AG20443 (cell line): ENCODE data around the gene INSYN2B.
A peak's percentile ranks its signal among the peaks of the same experiment; 100 is the strongest.

Source experiments
- DNase-seq: peaks from one replicate; pipeline ENCODE4 v3.0.0; 2012; ENCODE audit warnings: low spot score, mixed read lengths

The INSYN2B gene

DNA sequence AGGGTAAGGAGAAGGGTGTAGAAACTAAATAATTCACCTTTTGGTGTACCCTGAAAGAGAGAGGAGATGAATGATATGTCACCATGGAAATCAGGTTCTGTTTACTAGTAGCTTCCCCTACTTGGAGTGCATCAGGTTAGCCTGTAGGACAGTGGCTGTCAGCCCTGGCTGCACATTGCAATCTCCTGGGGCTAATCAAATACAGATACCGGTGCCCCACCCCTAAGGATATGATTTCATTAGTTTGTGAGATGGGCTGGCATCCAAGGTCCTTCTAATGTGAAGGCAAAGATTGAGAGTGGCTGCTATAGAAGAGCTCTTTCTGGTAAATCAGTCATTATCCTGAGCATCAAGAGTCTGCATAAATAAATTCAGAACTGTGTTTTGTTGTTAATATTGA lies 47.2 kb downstream of the INSYN2B start:
- DNase-seq, result no peak

DNA sequence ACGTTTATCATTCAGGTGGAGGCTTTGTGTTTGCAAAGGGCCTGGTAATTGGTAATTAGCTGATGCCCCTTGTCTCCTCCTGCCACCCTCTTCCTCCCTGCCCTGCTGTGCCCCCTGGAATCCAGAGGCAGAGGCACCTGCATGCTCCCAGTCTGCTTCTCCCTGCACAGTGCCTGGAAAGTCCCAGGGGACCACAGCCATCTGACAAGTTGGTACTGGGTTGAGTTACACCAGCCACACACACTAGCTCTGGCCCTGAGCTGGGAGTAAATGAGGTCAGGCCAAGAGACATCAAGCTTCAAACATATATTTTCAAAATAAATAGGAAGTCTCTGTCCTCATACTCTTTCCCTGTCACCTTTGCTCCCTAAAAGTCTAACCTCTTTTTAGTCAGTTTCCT lies 56.3 kb downstream of the INSYN2B start:
- DNase-seq, result no peak

DNA sequence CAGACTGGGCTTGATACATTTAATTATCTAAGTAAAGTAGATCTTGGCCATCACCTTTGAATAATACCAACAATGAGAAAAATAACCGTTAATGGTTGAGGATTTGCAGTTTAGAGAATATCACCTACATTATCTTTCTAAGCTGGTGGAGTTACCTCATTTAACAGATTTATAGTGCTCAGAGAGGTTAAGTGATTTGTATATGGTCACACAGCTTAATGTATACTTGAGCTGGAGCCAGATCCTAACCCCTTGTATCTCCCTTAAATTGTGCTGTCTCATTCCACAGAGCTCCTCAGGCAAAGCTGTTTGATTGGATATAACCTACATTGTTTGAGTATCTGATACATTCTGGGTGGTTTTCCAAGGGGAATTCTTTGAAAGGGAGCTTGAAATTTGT lies 57.8 kb downstream of the INSYN2B start:
- DNase-seq, result no peak

DNA sequence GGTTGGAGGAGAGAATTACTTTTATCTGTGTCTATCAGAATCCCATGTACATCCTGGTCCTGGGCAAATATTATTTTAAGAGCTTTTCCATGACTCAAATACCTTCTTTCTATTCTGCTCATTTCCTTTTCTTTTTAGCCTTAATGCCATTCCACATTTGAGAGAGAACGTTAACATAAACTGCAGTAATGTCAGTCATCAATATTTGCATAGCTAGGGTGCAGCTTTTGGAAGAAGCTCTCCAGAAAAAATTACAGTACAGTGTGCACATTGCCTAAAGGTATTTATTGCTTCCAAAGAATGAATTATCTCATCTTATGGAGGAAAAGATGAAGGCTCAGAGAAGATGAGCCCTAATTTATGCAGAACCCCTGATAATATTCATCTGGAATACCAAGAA lies 58.3 kb downstream of the INSYN2B start:
- no peak for DNase-seq

DNA sequence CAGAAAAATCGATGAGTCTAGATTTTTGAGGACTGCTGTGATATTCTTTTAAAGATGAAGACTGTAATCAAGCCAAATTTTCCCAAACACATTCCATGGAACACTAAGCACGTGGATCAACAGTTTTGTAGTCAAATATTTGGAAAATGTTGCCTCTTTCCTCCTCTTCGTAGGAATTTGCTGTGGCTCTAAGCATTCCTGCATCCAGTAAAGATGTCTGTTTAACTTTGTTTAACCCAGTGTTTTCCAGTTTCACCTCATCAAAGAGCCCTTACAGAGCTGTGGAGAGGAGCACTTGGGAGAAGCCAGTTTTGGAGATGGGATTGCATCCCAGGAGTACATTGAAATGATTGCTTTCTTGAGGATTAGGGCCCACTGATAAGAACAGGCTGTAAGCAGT lies 58.9 kb downstream of the INSYN2B start:
- no peak for DNase-seq

DNA sequence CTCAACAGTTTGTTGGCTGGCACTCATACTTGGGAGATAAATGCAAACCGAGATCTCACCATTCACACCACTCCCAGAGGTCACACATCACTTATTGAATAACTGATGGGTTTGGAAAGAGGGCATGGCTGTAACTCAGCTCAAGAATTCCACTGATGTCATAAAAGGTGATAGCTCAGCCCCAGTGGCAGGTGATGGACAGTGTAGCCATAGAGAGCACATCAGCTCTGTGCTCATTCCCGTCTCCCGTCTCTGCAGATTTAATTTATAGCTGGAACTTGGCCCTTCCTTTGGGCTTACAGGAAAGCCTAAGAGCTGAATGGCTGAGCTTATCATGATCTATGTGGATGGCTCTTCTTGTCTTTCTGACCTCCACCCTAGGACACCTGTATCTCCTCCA lies 59.8 kb downstream of the INSYN2B start:
- DNase-seq, result no peak

DNA sequence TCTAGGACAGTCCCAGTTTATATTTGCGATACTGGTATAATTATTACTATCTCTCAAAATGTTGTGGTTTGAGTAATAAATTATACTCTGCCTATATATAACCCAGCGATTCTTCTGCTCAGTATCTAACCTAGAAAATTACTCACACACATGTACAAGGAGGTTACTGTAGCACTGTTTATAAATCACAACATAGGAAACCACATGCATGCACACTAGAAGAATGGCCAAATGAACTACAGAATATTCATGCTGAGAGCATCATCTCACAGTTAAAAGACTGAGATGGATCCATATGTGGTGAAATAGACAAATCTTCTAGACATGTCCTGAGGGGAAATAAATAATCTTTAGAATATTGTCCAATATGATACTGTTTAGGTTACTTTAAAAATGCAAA lies 62.1 kb downstream of the INSYN2B start:
- no peak for DNase-seq

DNA sequence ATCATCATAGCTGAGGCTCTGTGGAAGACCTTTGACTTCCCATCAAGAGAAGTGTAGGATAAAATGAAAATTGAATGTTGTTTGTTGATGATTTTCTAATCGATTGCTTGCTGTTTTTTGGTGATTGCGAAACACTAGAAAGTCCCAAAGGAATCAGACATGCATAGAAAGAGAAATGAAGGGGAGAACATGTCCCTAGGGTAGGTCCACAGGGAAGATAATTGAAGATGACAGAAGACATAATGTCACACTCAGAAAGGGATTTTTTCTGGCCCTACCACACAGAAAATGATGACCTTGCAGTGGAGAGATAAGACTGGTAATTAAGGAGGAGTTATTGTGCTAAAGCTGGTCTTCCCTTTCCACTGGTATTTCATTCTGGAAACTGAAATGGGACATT lies 62.8 kb downstream of the INSYN2B start:
- DNase-seq, result no peak

DNA sequence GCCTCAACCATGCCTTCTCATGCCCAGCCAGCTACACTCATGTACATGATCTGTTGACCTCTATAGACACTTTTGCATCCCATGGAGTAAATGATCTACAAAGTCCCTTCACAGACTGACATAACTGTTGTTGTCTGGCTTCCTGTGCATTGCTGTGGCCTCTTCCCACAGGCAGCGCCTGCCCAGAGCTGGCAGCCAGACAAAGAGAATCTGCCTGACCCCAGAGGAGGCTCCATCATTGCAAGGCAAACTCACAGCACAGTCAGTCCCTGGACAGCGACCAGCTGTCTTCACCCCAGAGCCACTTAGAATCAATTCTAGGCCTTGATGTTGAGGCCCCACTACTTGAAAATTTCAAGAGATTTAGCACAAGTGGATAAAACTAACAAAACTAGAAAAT lies 65.5 kb downstream of the INSYN2B start:
- peak; percentile 87 for DNase-seq

DNA sequence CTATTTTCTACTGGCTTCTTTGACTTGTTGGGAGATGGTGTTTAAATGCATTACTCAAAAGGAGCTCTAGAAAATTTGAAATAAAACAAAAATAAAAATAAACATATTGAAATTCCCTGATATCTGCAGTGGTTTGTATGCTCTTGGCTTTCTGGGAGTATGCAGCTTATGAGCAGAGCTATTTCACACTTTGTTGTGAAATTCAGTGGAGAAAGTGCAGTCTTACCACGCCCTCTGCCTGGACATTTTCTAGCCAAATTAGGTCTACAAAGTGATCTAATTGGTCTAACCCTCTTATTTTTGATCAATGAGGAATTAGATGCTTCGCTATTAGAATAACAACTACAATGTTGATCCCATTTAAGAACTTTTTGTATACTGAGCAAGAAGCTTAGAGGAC lies 66.8 kb downstream of the INSYN2B start:
- DNase-seq, result peak; percentile 45

DNA sequence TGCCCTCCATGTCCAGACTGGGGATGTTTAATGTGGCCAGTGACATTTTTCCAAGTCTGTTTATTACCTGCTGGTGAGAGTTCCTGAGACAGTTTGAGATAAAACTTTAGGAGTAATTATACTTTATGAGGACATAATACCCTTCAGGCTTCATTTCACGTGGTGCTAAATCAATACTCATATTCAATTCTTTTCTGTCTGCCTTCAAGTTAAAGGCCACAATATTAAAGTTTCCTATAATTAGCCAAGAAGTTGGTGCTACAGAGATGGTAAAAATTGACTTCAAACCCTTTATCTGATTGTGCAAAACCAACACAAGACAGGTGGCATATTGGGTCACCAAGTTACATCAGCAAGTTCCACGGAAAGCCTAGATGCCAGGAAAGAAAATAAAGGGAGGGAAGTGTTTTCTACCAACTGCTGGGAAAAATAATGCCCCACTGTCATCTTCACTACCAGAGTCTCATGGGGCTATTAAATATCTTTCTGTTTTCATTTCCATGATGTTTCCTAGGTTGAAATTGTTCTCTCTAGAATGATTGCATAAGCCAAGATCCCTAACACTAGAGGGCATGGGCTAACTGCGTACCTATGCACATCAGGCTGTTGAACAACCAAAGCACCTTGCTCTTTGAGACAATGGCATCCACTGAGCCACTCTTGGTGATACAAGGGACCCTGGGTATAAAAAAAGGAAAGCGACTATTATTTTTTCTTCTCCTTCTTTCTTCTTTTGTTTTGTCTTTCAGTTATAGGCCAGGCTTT lies 68.7 kb downstream of the INSYN2B start:
- no peak for DNase-seq

DNA sequence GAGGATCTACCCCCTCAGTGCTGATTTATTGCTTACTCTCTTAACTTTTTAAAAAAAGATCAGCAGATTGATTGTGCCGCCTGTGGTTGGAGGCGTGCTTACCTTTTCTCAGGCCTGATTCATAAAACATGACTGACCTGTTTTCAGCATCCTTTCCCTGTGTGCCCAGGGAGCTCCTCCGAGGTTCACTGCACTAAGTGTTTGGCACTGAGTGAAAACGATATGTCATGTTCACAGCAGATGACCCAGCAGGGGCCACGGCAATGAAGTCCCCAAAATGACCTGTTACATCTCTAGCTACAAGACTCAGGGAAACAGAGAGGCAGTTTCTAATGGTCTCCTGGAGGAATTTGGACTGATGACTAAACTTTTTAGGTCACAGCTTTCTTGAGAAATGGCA lies 69.9 kb downstream of the INSYN2B start:
- no peak for DNase-seq

DNA sequence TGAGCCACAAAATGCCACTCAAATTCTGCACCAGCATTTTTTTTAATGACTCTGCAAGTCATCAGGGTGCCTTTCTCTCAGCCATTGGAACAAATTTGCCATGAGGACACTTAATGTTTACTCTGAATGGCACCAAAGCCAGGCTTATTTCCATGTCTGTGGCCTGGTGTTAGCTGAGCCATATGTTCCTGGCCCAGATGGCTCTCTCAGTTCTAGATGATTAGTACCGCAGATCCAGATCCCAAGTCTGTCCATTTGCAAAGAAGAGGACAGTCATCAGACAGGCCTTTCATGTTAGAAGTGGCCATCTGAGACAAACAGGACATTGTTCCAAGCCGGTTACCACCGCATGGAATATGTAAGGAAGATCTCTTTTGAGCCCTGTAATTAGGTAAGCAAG lies 70.3 kb downstream of the INSYN2B start:
- no peak for DNase-seq

DNA sequence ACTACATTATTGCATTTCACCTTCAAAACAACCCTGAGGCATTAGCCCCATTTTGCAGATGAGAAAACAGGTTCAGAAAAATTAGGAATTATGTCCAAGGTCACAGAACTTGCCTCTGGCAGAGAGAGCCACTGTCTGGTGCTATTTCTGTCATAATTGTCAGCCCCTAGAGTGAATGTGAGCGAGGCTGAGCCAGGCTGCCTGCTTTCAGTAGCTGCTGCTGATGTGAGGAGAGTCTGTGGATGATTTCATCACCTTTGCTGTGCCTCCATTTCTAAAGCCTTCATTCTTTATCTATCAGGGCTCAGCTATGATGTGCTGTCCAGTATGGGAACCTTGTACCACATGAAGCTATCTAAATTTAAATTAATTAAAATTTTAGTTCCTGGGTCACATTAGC lies 71.4 kb downstream of the INSYN2B start:
- no peak for DNase-seq

DNA sequence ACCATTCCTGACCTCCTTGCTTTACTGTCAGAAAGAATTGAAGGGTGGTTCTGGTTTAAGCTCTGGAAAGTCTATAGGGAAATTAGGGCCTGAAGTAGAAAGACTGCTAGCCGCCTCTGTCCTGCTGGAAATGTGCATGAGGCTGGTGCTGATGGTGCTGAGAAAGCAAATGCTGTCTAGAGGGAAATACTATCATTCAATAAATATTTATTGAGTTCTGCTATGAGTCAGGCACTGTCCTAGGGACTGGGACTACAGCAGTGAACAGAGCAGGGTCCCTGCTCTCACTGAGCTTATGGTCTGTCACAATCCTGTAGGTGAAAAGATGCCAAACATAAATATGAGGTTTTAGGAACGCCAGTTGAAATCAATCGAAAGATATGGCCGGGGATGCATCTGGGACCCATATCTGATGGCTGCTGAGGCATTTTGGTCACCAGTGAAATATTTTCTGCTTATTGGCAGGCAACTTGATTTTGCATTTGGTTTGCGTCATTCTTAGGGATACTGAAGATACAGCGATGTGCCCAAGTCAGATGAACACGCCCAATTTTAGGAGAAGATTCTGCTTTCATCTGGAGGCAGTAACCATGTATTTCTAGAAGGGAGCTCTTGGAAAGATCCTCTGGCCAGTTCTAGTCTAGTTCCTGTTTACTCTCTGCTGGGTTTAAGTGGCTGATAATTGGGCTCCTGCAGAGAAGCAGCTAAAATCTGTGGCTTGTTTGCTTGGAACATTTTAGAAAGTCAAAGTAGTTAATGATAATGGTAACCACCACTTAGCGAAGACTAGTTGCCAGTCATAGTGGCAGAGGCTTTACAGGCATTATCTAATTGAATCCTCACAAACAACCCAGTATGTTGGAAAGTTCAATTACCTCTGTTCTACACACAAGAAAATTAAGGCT lies 73.3 kb downstream of the INSYN2B start:
- peak; percentile 80 for DNase-seq

DNA sequence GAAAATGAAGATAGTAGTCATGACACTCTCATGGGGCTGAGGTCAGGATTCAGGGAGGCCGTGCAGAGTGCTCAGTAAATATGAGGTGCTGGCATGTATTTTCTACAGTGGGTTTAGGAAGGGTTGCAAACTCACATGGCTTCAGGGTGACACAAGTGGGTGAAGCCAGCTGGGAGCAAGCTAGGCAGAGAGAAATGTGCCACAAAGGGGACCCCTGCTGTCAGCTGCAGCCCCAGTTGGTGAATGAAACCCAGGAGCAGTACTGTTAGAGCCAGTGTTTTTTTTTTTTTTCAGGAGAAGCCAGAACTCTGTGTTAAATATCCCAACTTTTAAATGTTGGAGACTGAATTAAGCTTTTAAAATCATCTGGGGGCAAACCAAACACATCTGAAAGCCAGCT lies 75.3 kb downstream of the INSYN2B start:
- no peak for DNase-seq

DNA sequence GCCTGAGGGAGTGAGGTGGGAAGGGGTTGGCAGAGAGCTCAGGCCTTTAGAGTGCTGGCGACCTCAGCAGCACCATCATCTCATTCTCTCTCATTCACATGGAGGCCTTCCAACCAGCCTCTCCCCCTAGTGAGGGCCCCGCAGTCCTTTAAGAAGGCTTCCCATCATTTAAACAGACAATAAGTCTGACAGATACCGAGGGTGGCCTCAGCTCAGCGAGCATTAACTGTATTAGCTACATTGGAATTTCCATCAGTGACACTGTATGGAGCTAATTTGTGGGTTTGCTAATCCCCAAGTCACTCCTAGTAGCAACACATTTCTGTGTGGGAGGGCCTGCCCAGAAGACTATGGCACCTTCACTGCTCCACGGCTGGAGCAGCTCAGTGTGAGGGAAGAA lies 75.8 kb downstream of the INSYN2B start:
- DNase-seq, result no peak

DNA sequence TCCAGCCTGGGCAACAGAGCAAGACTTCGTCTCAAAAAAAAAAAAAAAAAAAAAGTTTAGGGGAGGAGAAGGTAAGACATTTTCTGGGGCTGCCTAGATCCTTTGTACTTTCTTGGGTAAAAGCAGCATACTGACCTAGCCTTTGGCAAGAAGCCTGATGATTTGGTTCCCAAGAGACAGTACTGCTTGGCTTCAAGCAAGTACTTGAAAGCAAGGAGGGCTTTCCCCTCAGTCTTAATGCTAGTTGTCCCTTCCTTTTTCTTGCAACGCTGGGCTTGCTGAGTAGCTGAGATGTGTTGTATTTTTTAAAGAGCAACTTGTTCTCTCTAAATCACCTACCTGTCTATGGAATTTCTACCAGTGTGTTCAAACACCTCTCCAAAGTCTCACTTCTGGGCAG lies 76.2 kb downstream of the INSYN2B start:
- DNase-seq, result peak; percentile 24

DNA sequence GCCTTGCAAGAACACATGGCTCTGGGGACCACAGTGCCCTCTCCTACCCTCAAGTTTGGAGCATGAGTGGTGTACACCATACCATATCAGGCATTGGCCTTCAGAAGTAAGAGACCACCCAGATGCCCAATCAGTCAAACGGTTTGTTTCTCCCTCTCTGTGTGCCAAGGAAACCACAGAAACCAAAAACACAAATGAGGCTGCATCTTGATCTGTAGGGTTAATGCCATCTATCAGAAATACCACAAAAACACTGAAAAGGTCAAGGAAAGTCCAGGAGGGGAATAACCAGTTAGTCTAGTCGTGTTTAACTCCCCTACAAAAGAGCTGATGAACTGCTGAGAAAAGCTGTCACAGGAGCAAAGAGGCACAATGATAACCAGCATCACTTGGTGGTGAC lies 78.4 kb downstream of the INSYN2B start:
- no peak for DNase-seq

DNA sequence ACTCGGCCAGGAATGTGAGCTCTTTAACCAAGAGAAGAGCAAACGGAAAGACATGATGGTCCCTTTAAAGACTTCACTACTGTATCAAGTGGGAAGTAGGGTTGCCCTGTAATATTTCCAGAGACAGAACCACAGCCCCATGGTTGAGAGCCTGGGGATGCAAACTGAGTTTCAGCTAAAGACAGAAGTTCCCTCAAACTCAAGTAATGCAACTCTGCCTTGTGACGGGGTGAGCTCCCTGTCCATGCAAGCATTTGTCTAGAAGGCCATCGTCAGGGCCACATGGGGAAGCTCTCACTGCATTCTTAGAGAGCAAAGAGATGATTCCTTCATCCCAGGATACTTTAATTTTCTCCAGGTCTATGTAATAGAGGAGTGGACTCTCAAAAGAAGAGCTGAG lies 82.8 kb downstream of the INSYN2B start:
- DNase-seq, result no peak

DNA sequence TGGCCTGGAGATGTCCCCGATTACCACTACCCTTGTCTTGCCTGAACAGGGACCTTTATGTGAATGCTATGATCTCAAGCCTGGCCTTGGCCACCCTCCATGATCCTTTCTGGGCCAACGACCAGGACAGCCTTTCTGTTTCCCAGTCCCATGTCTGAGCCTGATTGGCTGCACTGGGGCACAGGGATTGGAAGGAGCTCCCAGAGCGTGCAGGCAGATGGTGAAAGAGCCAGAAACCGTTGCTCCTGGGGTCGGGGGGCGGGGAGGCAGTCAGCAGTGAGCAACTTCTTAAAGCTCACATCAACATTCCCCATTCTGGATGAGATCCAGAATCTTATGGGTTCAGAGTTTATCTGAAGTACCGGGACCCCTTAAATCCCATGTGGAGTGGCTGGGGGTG lies 84.4 kb downstream of the INSYN2B start:
- DNase-seq, result peak; percentile 84

DNA sequence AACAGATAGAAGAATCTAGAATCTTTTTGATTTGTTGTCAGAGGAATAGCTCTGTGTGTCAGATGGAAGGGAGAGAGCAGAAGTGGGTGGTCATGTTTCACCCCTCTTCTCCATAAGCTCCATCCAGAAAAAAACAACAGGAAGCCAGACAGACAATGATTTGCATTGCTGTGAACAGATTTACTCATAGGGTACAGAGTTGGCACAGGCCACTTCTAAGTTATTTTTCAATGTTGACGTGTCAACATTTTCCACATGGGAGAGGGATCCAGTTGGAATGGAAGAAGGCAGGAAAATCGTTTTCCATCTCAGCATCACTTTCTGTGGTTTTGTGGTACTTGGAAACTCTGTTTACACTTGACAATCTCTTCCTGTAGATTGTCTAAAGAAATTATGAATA lies 86.7 kb downstream of the INSYN2B start:
- DNase-seq, result peak; percentile 33

DNA sequence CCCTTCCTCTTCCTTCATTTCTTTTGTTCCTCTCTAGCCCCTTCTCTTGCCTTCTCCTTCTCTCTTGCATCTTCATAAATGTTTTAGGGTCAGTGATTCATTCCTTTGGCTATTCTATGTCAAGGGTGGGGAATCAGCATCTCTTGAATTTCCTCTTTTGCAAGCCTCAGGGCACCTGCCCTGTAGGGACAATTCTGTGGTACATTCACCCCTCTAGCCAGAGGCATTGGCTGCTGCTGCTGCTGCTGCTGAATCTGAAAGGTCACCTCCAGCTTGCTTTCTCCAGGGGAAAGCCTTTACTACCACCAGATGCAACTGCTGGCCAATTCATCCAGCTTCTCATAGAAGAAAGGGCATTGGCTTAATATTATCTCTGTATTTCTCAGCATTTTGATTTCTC lies 87.3 kb downstream of the INSYN2B start:
- peak; percentile 19 for DNase-seq

DNA sequence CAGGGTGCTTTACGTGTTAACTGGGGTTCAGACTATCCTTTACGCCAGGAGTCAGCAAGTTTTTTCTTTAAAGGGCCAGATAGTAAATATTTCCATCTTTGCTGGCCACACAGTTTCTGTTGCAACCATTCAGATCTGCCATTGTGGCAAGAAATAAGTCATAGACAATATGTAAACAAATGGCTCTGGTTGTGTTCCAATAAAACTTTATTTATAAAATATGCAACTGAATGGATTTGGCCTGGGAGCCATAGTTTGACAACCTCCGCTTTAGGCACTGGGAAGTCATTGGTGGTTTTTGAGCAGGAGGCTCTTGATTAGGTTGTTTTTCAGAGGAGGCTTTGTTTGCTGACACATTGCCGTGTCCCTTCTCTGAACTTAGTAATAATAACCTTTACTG lies 90.7 kb downstream of the INSYN2B start:
- no peak for DNase-seq
